Neuronal stem cell (in vitro differentiated cells): Measurements from ENCODE around the gene SLFN12.
A peak's percentile ranks its signal among the peaks of the same experiment; 100 is the strongest.

Experiments used
- DNase-seq: peaks from one replicate; pipeline ENCODE4 v3.0.0-alpha.2; 2013; ENCODE audit warnings: low spot score
- H2AFZ ChIP-seq: one replicate; pipeline ENCODE4 v1.6.1; 2013; ENCODE audit warnings: mild to moderate bottlenecking, low read length, inconsistent platforms
- H2AK5ac ChIP-seq: 2 replicates; pipeline ENCODE4 v1.6.1; 2013; ENCODE audit warnings: low read depth, mild to moderate bottlenecking, inconsistent platforms, low read length, moderate library complexity, mixed read lengths
- H2BK120ac ChIP-seq: 2 replicates; pipeline ENCODE4 v1.6.1; 2013; ENCODE audit warnings: low read depth, mild to moderate bottlenecking, inconsistent platforms, low read length, moderate library complexity, mixed read lengths
- H2BK12ac ChIP-seq: one replicate; pipeline ENCODE4 v1.6.1; 2013; ENCODE audit warnings: low read length, inconsistent platforms
- H2BK15ac ChIP-seq: 2 replicates; pipeline ENCODE4 v1.6.1; 2013; ENCODE audit warnings: mild to moderate bottlenecking, low read length, inconsistent platforms, mixed read lengths
- H2BK5ac ChIP-seq: one replicate; pipeline ENCODE4 v1.6.1; 2013; ENCODE audit warnings: inconsistent platforms, mild to moderate bottlenecking, low read length, moderate library complexity
- H3K14ac ChIP-seq: one replicate; pipeline ENCODE4 v1.6.1; 2013; ENCODE audit warnings: low read length, inconsistent platforms
- H3K18ac ChIP-seq: 2 replicates; pipeline ENCODE4 v1.6.1; 2013; ENCODE audit warnings: low read length, inconsistent platforms
- H3K23ac ChIP-seq: 2 replicates; pipeline ENCODE4 v1.6.1; 2013; ENCODE audit warnings: low read depth, mild to moderate bottlenecking, mixed read lengths, low read length, inconsistent platforms; ENCODE audit not compliant: poor library complexity
- H3K27ac ChIP-seq: replicated peaks from 3 replicates; pipeline ENCODE4 v1.5.1; 2013; ENCODE audit warnings: low read length, inconsistent platforms
- H3K27me3 ChIP-seq, 3 experiments: 2 replicates each; pipeline ENCODE4 v1.6.1; 2013; ENCODE audit warnings: low read length in 3 of 3, mild to moderate bottlenecking in 2 of 3, inconsistent platforms in 1 of 3, low read depth in 1 of 3, mixed read lengths in 1 of 3, moderate library complexity in 1 of 3; ENCODE audit not compliant: control insufficient read depth in 3 of 3, insufficient read depth in 3 of 3
- H3K36me3 ChIP-seq, 2 donors: replicated peaks in 1 of 2; 2 replicates each; pipeline ENCODE4 v1.6.1; 2013; ENCODE audit warnings: low read length in 2 of 2; ENCODE audit not compliant: control insufficient read depth in 2 of 2, insufficient read depth in 2 of 2
- H3K4ac ChIP-seq: 2 replicates; pipeline ENCODE4 v1.6.1; 2013; ENCODE audit warnings: inconsistent platforms, mild to moderate bottlenecking, low read length, moderate library complexity
- H3K4me1 ChIP-seq, 2 donors: 1 replicate in 1 of 2; 2 replicates in 1 of 2; pipeline ENCODE4 v1.6.1; 2013; ENCODE audit warnings: low read length in 2 of 2, low read depth in 1 of 2; ENCODE audit not compliant: control insufficient read depth in 2 of 2, insufficient read depth in 1 of 2
- H3K4me2 ChIP-seq: one replicate; pipeline ENCODE4 v1.6.1; 2013; ENCODE audit warnings: mild to moderate bottlenecking, low read length, inconsistent platforms; ENCODE audit not compliant: insufficient read depth, poor library complexity, severe bottlenecking
- H3K4me3 ChIP-seq, 2 donors: 2 replicates each; pipeline ENCODE4 v1.5.1; 2013; ENCODE audit warnings: low read length in 2 of 2, mild to moderate bottlenecking in 2 of 2, inconsistent platforms in 1 of 2, moderate library complexity in 1 of 2
- H3K79me1 ChIP-seq: one replicate; pipeline ENCODE4 v1.6.1; 2013; ENCODE audit warnings: low read depth, mild to moderate bottlenecking, inconsistent platforms, low read length, moderate library complexity
- H3K9ac ChIP-seq: one replicate; pipeline ENCODE4 v1.6.1; 2013; ENCODE audit warnings: mild to moderate bottlenecking, low read depth, low read length, inconsistent platforms; ENCODE audit not compliant: poor library complexity
- H3K9me3 ChIP-seq, 2 donors: replicated peaks in 1 of 2; 2 replicates each; pipeline versions ENCODE3 to v1.6.1; 2013; ENCODE audit warnings: low read length in 2 of 2, mild to moderate bottlenecking in 2 of 2, inconsistent platforms in 1 of 2, low read depth in 1 of 2, mixed read lengths in 1 of 2, moderate library complexity in 1 of 2; ENCODE audit not compliant: control insufficient read depth in 2 of 2, insufficient read depth in 1 of 2
- H4K8ac ChIP-seq: one replicate; pipeline ENCODE4 v1.6.1; 2013; ENCODE audit warnings: low read depth, mild to moderate bottlenecking, inconsistent platforms, low read length, moderate library complexity
- H4K91ac ChIP-seq: one replicate; pipeline ENCODE4 v1.6.1; 2013; ENCODE audit warnings: low read length, low read depth, mild to moderate bottlenecking, inconsistent platforms; ENCODE audit not compliant: poor library complexity
- WGBS, 2 donors: extraction: QIAGEN DNeasy Blood & Tissue Kit; methylation state at CpG; one replicate each; pipeline ENCODE4 v1.1.7; 2013; ENCODE audit warnings: missing lambda C conversion rate in 2 of 2, mixed read lengths in 1 of 2; ENCODE audit not compliant: insufficient read length in 2 of 2, insufficient replicate concordance in 1 of 2; ENCODE audit errors: extremely low coverage in 2 of 2; 5-methylcytosine and 5-hydroxymethylcytosine counted together

SLFN12 gene

DNA sequence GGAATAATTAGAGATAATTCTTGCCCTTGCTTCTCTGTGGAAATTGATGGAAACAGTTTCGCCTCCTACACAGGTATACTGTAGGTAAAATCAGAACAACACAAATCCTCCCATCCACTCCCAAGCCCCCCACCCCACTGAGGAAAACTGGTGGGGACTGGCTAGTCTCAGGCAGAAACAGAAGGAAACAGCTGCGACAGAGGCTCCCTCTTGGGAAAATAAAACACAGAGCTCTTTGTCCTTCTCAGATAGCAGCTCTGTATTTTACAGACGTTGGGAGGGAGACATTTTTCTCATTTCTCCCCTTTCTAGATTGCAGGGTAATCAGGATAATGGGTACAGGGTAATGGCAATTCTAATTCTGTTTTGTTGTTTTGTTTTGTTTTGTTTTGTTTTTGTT lies 15.2 kb upstream of the SLFN12 start:
- no peak overlapping the region for H3K23ac ChIP-seq
- no peak overlapping the region for H4K91ac ChIP-seq
- H3K27me3 ChIP-seq, result peaks cover 13 to 79% (median 24%) of the 10 kb centered on the region in 3 experiments
- H3K79me1 ChIP-seq, result no peaks in the 10 kb centered on the region
- H3K36me3 ChIP-seq, result no peaks in the 10 kb centered on the region
- no peak overlapping the region for H3K4me2 ChIP-seq
- no peak overlapping the region for H2BK120ac ChIP-seq
- no peak overlapping the region for H3K14ac ChIP-seq
- no peak overlapping the region for H4K8ac ChIP-seq
- peak overlapping the region; percentile 70 for H2AFZ ChIP-seq
- DNase-seq, result no peak
- no peak overlapping the region for H3K18ac ChIP-seq
- no peak overlapping the region for H2AK5ac ChIP-seq
- no peak overlapping the region for H3K9ac ChIP-seq
- no CpG with 5 or more reads among the region's 3 CpGs for WGBS, 2 donors
- H2BK5ac ChIP-seq, result no peak overlapping the region
- no peak overlapping the region for H2BK12ac ChIP-seq
- peaks cover 3 to 12% of the 10 kb centered on the region in 2 donors for H3K4me1 ChIP-seq
- no peak overlapping the region for H3K27ac ChIP-seq
- H2BK15ac ChIP-seq, result no peak overlapping the region
- peak overlapping the region in 1 of 2 donors; percentile 42 for H3K4me3 ChIP-seq
- no peak overlapping the region for H3K4ac ChIP-seq
- peaks cover 0 to 2% of the 10 kb centered on the region in 2 donors for H3K9me3 ChIP-seq

DNA sequence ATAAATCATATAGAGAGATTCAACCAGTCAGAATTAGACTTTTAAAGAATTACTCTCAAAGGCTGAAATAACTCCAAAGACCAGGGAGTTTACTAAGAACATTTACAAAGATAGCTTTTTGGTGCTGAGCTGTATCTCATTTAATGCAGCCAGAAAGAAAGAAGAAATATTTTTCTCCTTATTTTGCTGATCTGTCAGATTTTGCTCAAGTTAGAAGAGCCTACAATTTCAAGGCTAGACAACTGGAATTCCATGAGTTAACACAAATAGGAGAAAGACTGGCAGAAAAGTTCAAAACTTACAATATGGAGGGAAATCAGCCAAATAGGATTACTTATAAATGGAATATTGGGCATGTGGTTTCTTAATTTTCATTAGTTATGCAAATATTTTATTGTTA lies 6.1 kb upstream of the SLFN12 start:
- H3K27ac ChIP-seq, result no peak overlapping the region
- no peaks in the 10 kb centered on the region for H3K9me3 ChIP-seq
- no peak overlapping the region for H3K4me2 ChIP-seq
- no peak overlapping the region for H2BK5ac ChIP-seq
- no peak overlapping the region for H4K8ac ChIP-seq
- H3K18ac ChIP-seq, result no peak overlapping the region
- no peak overlapping the region for H3K14ac ChIP-seq
- no peak for DNase-seq
- no peaks in the 10 kb centered on the region for H3K36me3 ChIP-seq
- no peak overlapping the region for H2BK15ac ChIP-seq
- no peak overlapping the region for H3K23ac ChIP-seq
- H3K4me3 ChIP-seq, result no peak overlapping the region
- H3K27me3 ChIP-seq, result peaks cover 0 to 6% (median 0%) of the 10 kb centered on the region in 3 experiments
- no peaks in the 10 kb centered on the region for H3K79me1 ChIP-seq
- peaks cover 4 to 6% of the 10 kb centered on the region in 2 donors for H3K4me1 ChIP-seq
- H2AFZ ChIP-seq, result no peak overlapping the region
- no peak overlapping the region for H3K4ac ChIP-seq
- no peak overlapping the region for H4K91ac ChIP-seq
- H2BK12ac ChIP-seq, result no peak overlapping the region
- no peak overlapping the region for H3K9ac ChIP-seq
- H2AK5ac ChIP-seq, result no peak overlapping the region
- no peak overlapping the region for H2BK120ac ChIP-seq

DNA sequence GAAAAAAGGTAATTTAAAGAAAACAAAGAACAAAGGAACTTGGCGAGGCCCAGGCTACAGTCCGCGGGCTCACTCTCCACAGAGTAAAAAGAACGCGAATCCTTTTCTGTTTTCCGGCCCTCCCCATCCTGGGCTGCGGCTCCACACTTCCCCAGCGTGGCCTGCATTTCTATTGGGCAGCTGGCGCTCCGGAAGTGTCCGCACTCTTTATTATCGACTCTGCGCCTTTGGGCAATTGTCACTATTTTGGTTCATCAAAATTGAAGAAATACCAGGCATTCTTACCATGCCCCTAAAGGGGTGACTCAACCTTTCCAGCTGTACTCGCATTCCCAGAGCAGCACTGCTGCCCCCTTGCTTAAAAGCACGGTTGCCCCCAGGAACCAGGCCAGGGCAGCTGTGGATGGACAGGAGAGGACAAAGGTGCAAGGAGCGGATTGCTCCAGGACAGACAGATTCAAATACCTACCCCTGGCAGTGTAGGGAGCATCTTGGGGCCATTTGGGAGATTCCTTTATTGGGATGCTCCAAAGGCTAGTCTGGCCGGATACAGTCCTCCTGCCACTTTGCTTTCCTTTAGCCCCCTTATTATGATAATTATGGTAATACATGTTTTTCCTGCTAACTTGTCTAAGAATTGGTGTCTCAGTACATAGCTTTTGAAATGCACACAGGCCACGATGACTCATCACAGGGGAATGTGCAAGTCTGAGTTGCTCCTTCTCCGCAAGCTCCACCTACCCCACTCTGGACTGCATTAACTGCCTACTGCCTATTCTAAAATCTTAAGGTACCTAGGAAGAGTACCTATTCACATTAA lies 985 bp upstream of the SLFN12 start:
- Histone ChIP-seq H3K27me3 (no peaks in the 10 kb centered on the region), H3K4ac (no peak overlapping the region), H3K4me3 (no peak overlapping the region), H4K91ac (no peak overlapping the region), H3K14ac (no peak overlapping the region), H2BK5ac (peak overlapping the region; percentile 49), H3K23ac (no peak overlapping the region), H3K9me3 (no peaks in the 10 kb centered on the region), H2BK120ac (no peak overlapping the region), H3K27ac (peak overlapping the region; percentile 93), H3K9ac (no peak overlapping the region), H2AK5ac (no peak overlapping the region), H3K79me1 (peaks cover 4% of the 10 kb centered on the region), H2AFZ (peak overlapping the region; percentile 63), H3K4me1 (peaks cover 9 to 14% of the 10 kb centered on the region in 2 donors), H3K4me2 (peak overlapping the region; percentile 43), H2BK15ac (no peak overlapping the region), H3K18ac (peak overlapping the region; percentile 91), H2BK12ac (no peak overlapping the region), H4K8ac (no peak overlapping the region), H3K36me3 (no peaks in the 10 kb centered on the region)
- peak; percentile 68 for DNase-seq
- no CpG with 5 or more reads among the region's 19 CpGs for WGBS, 2 donors

DNA sequence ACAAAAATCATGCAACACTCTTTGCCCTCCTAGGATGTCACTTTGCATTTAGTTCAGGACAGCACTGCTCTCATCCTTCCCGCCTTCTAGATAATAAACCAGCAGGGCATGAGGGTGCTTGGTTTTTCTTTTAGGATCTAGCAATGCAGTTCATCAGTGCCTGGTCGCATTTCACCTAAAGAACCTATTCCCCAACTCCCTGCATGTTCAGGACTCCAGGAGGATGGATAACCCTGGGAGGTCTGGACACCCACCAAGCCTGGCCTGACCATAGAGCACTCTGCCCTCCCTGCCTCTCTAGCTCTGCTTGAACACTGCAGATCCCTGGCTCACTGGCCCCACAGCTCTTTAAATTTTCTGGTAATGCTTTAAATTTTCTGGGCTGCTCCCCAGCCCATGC lies 2.6 kb downstream of the SLFN12 start:
- Histone ChIP-seq H2BK15ac (no peak overlapping the region), H3K9ac (no peak overlapping the region), H3K27me3 (no peaks in the 10 kb centered on the region), H3K4me2 (no peak overlapping the region), H3K23ac (no peak overlapping the region), H2BK120ac (no peak overlapping the region), H2BK5ac (no peak overlapping the region), H4K8ac (no peak overlapping the region), H3K36me3 (no peaks in the 10 kb centered on the region), H3K4me3 (no peak overlapping the region), H3K14ac (no peak overlapping the region), H4K91ac (no peak overlapping the region), H3K18ac (no peak overlapping the region), H2BK12ac (no peak overlapping the region), H3K4me1 (peaks cover 9 to 14% of the 10 kb centered on the region in 2 donors), H3K27ac (no peak overlapping the region), H2AFZ (no peak overlapping the region), H3K79me1 (peaks cover 4% of the 10 kb centered on the region), H3K9me3 (no peaks in the 10 kb centered on the region), H3K4ac (no peak overlapping the region), H2AK5ac (no peak overlapping the region)
- no CpG with 5 or more reads among the region's 2 CpGs for WGBS, 2 donors
- no peak for DNase-seq
